ENCODE results near the gene RPS15A.
"Not testable (repeated sequence)": the region's sequence is repeated elsewhere in the genome, so short reads cannot be mapped to it uniquely, and the experiment has no call there.

DNA sequence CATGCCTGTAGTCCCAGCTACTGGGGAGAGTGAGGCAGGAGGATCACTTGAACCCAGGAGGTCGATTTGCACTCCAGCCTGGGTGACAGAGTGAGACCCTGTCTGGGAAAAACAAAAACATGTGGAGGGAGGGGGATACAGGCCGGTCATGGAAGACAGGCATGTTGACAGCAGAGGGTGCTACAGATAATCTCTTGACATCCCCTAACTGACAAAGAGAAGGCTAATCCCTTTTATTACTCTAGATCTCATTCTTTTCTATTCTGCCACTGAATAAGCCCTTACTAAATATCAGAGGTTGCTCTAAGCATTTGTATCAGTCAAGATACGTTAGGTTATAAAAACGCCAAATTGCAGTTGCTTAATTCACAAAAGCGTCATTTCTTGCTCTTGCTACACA, 13.8 kb downstream of the RPS15A start:
- not testable (repeated sequence) for TF ChIP-seq POLR2A, EP300 (IDR thresholded peaks at IDR 0.05)
- TF ChIP-seq, protein P1, sequence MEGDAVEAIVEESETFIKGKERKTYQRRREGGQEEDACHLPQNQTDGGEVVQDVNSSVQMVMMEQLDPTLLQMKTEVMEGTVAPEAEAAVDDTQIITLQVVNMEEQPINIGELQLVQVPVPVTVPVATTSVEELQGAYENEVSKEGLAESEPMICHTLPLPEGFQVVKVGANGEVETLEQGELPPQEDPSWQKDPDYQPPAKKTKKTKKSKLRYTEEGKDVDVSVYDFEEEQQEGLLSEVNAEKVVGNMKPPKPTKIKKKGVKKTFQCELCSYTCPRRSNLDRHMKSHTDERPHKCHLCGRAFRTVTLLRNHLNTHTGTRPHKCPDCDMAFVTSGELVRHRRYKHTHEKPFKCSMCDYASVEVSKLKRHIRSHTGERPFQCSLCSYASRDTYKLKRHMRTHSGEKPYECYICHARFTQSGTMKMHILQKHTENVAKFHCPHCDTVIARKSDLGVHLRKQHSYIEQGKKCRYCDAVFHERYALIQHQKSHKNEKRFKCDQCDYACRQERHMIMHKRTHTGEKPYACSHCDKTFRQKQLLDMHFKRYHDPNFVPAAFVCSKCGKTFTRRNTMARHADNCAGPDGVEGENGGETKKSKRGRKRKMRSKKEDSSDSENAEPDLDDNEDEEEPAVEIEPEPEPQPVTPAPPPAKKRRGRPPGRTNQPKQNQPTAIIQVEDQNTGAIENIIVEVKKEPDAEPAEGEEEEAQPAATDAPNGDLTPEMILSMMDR (IDR thresholded peaks at IDR 0.05): not testable (repeated sequence)

Data from tibial nerve (tissue), 4 donors.